Adipocyte (in vitro differentiated cells): Measurements from ENCODE around the gene DICER1.
A peak's percentile ranks its signal among the peaks of the same experiment; 100 is the strongest.
"Not testable (repeated sequence)": the region's sequence is repeated elsewhere in the genome, so short reads cannot be mapped to it uniquely, and the experiment has no call there.

Experiments
- DNase-seq: peaks from one replicate; pipeline ENCODE4 v3.0.0-alpha.2; 2015; ENCODE audit warnings: low read depth
- H3K27me3 ChIP-seq: replicated peaks from 2 replicates; pipeline ENCODE4 v1.7.0; 2013; ENCODE audit warnings: mild to moderate bottlenecking, low read length, moderate library complexity; ENCODE audit not compliant: control insufficient read depth, insufficient read depth
- H3K36me3 ChIP-seq: 2 replicates; pipeline ENCODE4 v1.7.0; 2013; ENCODE audit warnings: low read length, mild to moderate bottlenecking, moderate library complexity; ENCODE audit not compliant: control insufficient read depth, insufficient read depth, severe bottlenecking
- H3K4me1 ChIP-seq: 2 replicates; pipeline ENCODE4 v1.7.0; 2013; ENCODE audit warnings: mild to moderate bottlenecking, low read length, moderate library complexity; ENCODE audit not compliant: control insufficient read depth, insufficient read depth
- H3K4me3 ChIP-seq: 2 replicates; pipeline ENCODE4 v1.7.0; 2013; ENCODE audit warnings: mild to moderate bottlenecking, low read length, moderate library complexity
- H3K9ac ChIP-seq: 2 replicates; pipeline ENCODE4 v1.7.0; 2013; ENCODE audit warnings: mild to moderate bottlenecking, low read length, moderate library complexity
- H3K9me3 ChIP-seq: 2 replicates; pipeline ENCODE4 v1.7.0; 2013; ENCODE audit warnings: mild to moderate bottlenecking, low read length, moderate library complexity; ENCODE audit not compliant: control insufficient read depth

DICER1 gene

GRCh38 chr14:95144849-95145248 is 12.5 kb downstream of the DICER1 start:
- Histone ChIP-seq H3K36me3 (no peaks in the 10 kb centered on the region), H3K27me3 (no peaks in the 10 kb centered on the region), H3K4me1 (peaks cover 48% of the 10 kb centered on the region), H3K9me3 (no peaks in the 10 kb centered on the region), H3K9ac (no peak overlapping the region), H3K4me3 (no peak overlapping the region)
- no peak for DNase-seq

DNA sequence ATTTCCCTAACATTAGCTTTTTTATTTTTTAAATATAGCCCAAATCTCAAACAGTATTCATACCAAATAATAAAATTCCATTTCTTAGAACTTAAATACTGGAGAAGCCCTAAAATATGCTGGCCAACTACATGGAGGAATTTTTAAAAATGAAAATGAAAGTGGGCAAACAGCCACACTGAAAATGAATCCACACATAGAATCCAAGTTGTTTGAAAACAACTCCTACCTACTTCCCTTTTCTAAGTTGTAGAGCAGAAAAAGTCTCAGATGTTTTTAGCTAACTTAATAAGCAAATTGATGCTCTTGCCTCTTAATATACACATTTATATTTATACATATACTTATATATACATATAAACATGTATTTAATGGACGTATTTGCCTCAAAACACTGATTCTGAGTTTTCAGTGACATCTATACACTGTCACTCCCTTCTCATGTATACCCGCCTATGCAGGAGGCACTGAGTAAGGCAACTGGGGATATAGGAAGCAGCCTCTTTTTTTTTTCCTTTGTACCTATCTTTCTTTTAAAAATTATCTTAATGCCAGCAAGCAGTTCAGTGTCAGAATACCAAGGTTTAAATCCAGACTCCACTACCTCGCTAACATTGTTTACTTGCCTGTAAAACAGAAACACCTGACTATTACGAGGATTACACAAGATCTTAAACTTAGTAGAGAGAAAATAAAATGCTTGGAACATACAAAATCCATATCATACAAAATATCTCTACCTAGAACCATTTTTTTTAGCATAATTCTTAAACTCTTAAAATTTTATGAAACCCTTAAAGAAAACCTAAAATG is 13.3 kb downstream of the DICER1 start:
- Histone ChIP-seq H3K9me3 (no peaks in the 10 kb centered on the region), H3K9ac (peak overlapping the region; percentile 41), H3K36me3 (no peaks in the 10 kb centered on the region), H3K4me3 (peak overlapping the region; percentile 68), H3K27me3 (no peaks in the 10 kb centered on the region), H3K4me1 (peaks cover 54% of the 10 kb centered on the region)
- DNase-seq = peak; percentile 63

GRCh38 chr14:95142208-95142607 is 15.1 kb downstream of the DICER1 start:
- H3K4me1 ChIP-seq = peaks cover 54% of the 10 kb centered on the region
- no peak for DNase-seq
- H3K36me3 ChIP-seq = no peaks in the 10 kb centered on the region
- H3K9me3 ChIP-seq = no peaks in the 10 kb centered on the region
- no peak overlapping the region for H3K4me3 ChIP-seq
- H3K27me3 ChIP-seq = no peaks in the 10 kb centered on the region
- H3K9ac ChIP-seq = no peak overlapping the region

- no peaks in the 10 kb centered on the region for H3K9me3 ChIP-seq
- H3K4me1 ChIP-seq = peaks cover 54% of the 10 kb centered on the region
- H3K4me3 ChIP-seq = no peak overlapping the region
- no peaks in the 10 kb centered on the region for H3K27me3 ChIP-seq
- H3K9ac ChIP-seq = no peak overlapping the region
- H3K36me3 ChIP-seq = no peaks in the 10 kb centered on the region
- DNase-seq = no peak
Observed at GRCh38 chr14:95141684-95142083, 15.6 kb downstream of the DICER1 start.

DNA sequence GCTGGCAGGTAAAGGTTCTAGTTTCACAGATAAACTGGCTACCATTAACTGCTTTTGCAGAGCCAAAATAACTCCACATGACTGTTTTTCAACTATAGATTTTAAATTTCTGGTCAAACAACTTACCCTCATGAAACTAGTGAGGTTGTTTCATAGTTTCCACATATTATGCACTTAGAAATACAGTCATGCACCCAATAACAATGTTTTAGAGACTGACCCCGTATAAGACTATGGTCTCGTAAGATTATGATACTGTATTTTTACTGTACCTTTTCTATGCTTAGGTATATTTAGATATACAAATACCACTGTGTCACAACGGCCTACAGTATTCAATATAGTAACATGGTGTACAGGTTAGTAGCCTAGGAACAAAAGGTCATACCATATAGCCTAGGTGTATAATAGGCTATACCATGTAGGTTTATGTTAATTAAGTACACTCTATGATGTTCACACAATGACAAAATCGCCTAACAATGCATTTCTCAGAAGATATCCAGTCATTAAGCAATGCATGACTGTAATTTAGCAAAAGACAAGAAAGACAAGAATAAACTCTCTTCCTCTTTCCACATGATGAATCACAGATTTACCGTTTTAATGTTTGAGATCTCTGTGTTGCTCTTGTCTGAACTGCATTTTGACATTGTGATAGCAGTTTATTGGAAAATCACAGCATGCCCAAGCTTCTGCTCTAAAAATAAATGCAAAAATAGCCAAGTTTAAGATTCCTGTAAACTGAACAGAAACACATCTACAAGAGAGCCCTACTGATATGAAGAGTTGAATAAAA is 17.1 kb downstream of the DICER1 start:
- H3K9ac ChIP-seq = peak overlapping the region; percentile 35
- H3K27me3 ChIP-seq = no peaks in the 10 kb centered on the region
- peak overlapping the region; percentile 15 for H3K4me3 ChIP-seq
- no peaks in the 10 kb centered on the region for H3K36me3 ChIP-seq
- peak; percentile 30 for DNase-seq
- H3K9me3 ChIP-seq = no peaks in the 10 kb centered on the region
- H3K4me1 ChIP-seq = peaks cover 54% of the 10 kb centered on the region

DNA sequence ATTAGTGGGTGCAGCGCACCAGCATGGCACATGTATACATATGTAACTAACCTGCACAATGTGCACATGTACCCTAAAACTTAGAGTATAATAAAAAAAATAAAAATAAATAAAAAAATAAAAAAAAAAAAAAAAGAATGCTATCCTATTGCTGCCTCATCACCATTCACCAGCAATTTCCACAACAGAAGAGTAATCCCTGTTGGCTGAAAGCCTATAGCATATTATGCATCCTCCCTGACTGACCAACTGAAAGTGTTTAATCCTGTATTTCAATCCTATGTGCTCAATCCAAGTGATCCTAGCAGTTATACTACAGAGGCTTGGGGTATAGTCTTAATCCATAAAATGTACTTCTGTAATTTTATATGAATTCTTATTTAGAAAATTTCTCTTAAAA is 18.5 kb downstream of the DICER1 start:
- no peak for DNase-seq
- Histone ChIP-seq H3K4me3 (no peak overlapping the region), H3K9ac (no peak overlapping the region), H3K27me3 (no peaks in the 10 kb centered on the region), H3K36me3 (no peaks in the 10 kb centered on the region), H3K9me3 (no peaks in the 10 kb centered on the region), H3K4me1 (peaks cover 65% of the 10 kb centered on the region)

DNA sequence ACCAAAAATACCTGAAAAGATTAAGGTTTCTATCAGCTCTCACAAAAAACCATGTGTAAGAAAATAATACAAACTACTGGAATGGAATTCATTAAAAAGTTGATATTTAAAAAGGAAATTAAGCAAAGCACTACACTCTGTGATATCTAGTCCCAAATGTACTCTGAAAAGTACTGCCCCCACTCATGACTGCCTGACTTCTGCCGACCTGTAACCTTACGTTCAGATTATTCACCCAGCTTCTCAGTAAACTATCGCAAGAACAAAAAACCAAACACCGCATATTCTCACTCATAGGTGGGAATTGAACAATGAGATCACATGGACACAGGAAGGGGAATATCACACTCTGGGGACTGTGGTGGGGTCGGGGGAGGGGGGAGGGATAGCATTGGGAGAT is 18.9 kb downstream of the DICER1 start:
- H3K9me3 ChIP-seq, H3K27me3 ChIP-seq, H3K4me3 ChIP-seq, DNase-seq, H3K36me3 ChIP-seq, H3K9ac ChIP-seq: not testable (repeated sequence)
- peaks cover 68% of the 10 kb centered on the region for H3K4me1 ChIP-seq

GRCh38 chr14:95137804-95138167 is 19.5 kb downstream of the DICER1 start:
- no peaks in the 10 kb centered on the region for H3K9me3 ChIP-seq
- H3K9ac ChIP-seq = no peak overlapping the region
- H3K36me3 ChIP-seq = peaks cover 5% of the 10 kb centered on the region
- no peak for DNase-seq
- H3K4me3 ChIP-seq = no peak overlapping the region
- peaks cover 68% of the 10 kb centered on the region for H3K4me1 ChIP-seq
- no peaks in the 10 kb centered on the region for H3K27me3 ChIP-seq

- no peak for DNase-seq
- H3K36me3 ChIP-seq = peaks cover 10% of the 10 kb centered on the region
- H3K27me3 ChIP-seq = no peaks in the 10 kb centered on the region
- no peak overlapping the region for H3K4me3 ChIP-seq
- no peaks in the 10 kb centered on the region for H3K9me3 ChIP-seq
- peaks cover 65% of the 10 kb centered on the region for H3K4me1 ChIP-seq
- no peak overlapping the region for H3K9ac ChIP-seq
Observed at GRCh38 chr14:95137164-95137803, 20.0 kb downstream of the DICER1 start.

DNA sequence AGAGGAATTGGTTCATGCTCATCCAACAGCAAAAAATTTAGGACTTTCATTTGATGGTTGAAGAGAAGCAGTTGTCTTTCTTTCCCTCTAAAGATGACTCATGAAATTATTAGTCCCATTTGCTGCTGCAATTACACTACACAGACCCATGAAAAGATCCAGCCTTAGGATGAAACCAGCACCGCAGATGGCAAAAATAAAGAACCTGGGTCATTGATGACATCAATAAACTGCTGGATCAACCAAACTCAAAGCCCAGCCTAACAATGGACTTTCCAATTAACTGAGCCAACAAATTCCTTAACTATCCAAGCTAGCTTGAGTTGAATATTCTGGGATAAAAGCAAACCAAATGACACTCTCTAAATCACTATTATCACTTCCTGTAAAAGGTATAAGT is 20.7 kb downstream of the DICER1 start:
- Histone ChIP-seq H3K27me3 (no peaks in the 10 kb centered on the region), H3K9ac (no peak overlapping the region), H3K9me3 (no peaks in the 10 kb centered on the region), H3K4me1 (peaks cover 58% of the 10 kb centered on the region), H3K4me3 (no peak overlapping the region), H3K36me3 (peaks cover 16% of the 10 kb centered on the region)
- DNase-seq = no peak

GRCh38 chr14:95134304-95134933 is 22.9 kb downstream of the DICER1 start:
- Histone ChIP-seq H3K27me3 (no peaks in the 10 kb centered on the region), H3K9me3 (no peaks in the 10 kb centered on the region), H3K4me3 (no peak overlapping the region), H3K36me3 (peaks cover 35% of the 10 kb centered on the region), H3K9ac (peak overlapping the region; percentile 33), H3K4me1 (peaks cover 36% of the 10 kb centered on the region)
- peak; percentile 47 for DNase-seq
